Measurements from ENCODE around the gene GRIK3.

The GRIK3 gene

DNA sequence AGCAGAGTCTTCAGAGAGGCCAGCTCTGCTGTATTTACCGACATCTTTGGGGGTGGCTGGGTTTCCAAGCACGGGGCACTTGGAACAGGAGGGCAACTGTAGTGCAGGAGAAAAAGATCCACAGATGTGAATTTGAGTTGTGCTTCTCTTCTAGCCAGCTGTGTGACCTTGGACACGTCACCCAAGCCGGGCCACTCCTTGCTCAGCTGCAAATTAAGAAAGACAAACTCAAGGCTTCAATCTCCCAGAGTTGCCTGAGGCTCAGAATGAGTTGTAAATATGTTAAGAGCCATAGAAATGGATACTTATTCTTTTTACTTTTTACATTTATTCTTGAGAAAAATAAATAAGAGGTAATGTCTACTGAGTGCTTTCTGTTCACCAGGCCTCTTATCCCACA, 24.3 kb downstream of the GRIK3 start:
- ChIA-PET CTCF (no interaction called here), POLR2A (no interaction called here)
- no peak for TF ChIP-seq OSR2 (tag by site-specific recombination; IDR thresholded peaks at IDR 0.05)
- no peak for TF ChIP-seq ZNF426 (tag by site-specific recombination; IDR thresholded peaks at IDR 0.05)
- TF ChIP-seq ZNF544 (tag by site-specific recombination; IDR thresholded peaks at IDR 0.05): no peak
- TF ChIP-seq ZNF214 (tag by site-specific recombination; IDR thresholded peaks at IDR 0.05; ENCODE audit: borderline replicate concordance): no peak
- Histone ChIP-seq H3K27ac (ENCODE audit: extremely low read depth, low read depth, low read length) (no peak overlapping the region), H3K4me1 (ENCODE audit: control insufficient read depth, insufficient read depth, low read length) (no peaks in the 10 kb centered on the region), H3K36me3 (ENCODE audit: control insufficient read depth in 2 of 2, insufficient read depth in 1 of 2, low read length in 2 of 2) (no peaks in the 10 kb centered on the region), H3K9me3 (ENCODE audit: control insufficient read depth, insufficient read depth, low read depth, low read length) (no peaks in the 10 kb centered on the region), H3K4me3 (ENCODE audit: low read depth, low read length) (no peak overlapping the region)

DNA sequence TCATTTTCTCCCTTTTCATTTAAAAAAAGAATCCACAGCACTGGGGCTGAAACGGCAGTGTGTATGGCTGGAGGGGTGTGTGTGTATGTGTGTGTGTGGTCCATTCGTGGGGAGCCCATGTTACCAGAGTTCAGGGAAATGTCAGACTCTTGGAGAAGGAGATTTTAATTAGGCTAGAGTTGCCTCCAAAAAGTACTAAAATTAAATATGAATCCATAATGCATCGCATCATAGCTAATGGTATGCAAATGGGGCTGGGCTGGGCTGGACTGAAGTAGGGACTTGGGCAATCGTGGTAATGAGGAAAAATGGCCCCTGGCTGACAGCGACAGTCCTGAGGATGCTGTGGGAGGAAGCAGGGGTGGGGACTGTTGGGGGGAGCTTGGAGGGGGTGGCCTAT, 24.8 kb downstream of the GRIK3 start:
- ChIA-PET POLR2A (no interaction called here), CTCF (interaction anchor here (0.5 to 0.7 kb wide), 2 partner anchors 95 to 433 kb away, joined by 3 read pairs; no protein-coding TSS in a partner anchor)
- no peak overlapping the region for H3K27ac ChIP-seq (ENCODE audit: extremely low read depth, low read depth, low read length)

DNA sequence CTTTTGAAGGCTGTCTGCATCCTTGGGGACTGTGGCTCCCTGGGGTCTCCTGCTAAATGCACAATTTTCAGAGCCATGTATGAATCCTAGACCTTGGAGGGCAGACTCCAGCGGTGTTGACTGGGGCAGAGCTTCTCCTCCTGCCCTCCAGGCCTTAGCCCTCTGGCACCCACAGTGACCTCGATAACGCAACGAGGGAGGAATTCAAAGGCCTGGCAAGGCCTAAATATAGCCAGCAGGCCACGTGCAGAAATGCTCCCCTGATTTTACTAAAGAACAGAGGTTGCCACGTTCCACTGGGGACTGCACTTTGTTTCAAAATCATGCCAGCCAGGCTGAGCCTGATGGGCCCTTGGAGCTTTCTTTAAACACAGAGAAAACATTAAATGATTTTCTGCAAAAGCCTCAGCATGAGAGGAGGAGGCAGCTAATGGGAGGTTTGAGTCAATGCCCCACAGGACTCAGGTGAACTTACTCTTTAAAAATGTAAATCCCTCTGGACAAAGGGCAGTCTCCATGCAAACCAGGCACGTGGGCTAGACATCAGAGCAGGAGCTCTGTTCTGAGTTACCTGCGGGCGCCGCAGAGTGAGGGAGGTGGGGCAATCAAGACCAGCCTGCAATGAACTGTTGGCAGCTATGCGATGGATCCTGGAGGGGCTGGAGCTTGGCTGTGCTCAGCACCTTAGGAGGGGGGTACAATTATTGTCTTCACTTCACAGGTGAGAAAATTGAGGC, 28.0 kb downstream of the GRIK3 start:
- Histone ChIP-seq H3K27ac (ENCODE audit: extremely low read depth, low read depth, low read length) (no peak overlapping the region), H3K36me3 (ENCODE audit: control insufficient read depth in 2 of 2, insufficient read depth in 1 of 2, low read length in 2 of 2) (no peaks in the 10 kb centered on the region), H3K4me3 (ENCODE audit: low read depth, low read length) (no peak overlapping the region), H3K4me1 (ENCODE audit: control insufficient read depth, insufficient read depth, low read length) (no peaks in the 10 kb centered on the region), H3K9me3 (ENCODE audit: control insufficient read depth, insufficient read depth, low read depth, low read length) (no peaks in the 10 kb centered on the region)
- ChIA-PET POLR2A (no interaction called here), CTCF (no interaction called here)
- TF ChIP-seq ZNF248 (tag by site-specific recombination; IDR thresholded peaks at IDR 0.05) (no peak), SP2 (tag by site-specific recombination; IDR thresholded peaks at IDR 0.05) (no peak), ZFHX2 (tag by site-specific recombination; conservative IDR thresholded peaks at IDR 0.05) (no peak), BCL11A (tag by site-specific recombination; IDR thresholded peaks at IDR 0.05; ENCODE audit: low read depth) (no peak), ZNF48 (tag by site-specific recombination; IDR thresholded peaks at IDR 0.05) (no peak), ZFP37 (tag by site-specific recombination; IDR thresholded peaks at IDR 0.05) (no peak), ZNF239 (tag by site-specific recombination; IDR thresholded peaks at IDR 0.05) (no peak), ZNF571 (tag by site-specific recombination; IDR thresholded peaks at IDR 0.05) (no peak), ZNF677 (tag by site-specific recombination; IDR thresholded peaks at IDR 0.05) (no peak), ZNF146 (tag by site-specific recombination; IDR thresholded peaks at IDR 0.05) (no peak), ZNF510 (tag by site-specific recombination; IDR thresholded peaks at IDR 0.05; ENCODE audit: insufficient replicate concordance) (no peak), ZNF707 (tag by site-specific recombination; IDR thresholded peaks at IDR 0.05) (no peak), TCF7L2 (IDR thresholded peaks at IDR 0.05; ENCODE audit: borderline replicate concordance, low read depth, low read length) (no peak), KLF7 (tag by site-specific recombination; IDR thresholded peaks at IDR 0.05; ENCODE audit: borderline replicate concordance) (no peak), KLF10 (tag by site-specific recombination; IDR thresholded peaks at IDR 0.05) (no peak), OSR2 (tag by site-specific recombination; IDR thresholded peaks at IDR 0.05) (no peak)
- TF ChIP-seq, protein P1, sequence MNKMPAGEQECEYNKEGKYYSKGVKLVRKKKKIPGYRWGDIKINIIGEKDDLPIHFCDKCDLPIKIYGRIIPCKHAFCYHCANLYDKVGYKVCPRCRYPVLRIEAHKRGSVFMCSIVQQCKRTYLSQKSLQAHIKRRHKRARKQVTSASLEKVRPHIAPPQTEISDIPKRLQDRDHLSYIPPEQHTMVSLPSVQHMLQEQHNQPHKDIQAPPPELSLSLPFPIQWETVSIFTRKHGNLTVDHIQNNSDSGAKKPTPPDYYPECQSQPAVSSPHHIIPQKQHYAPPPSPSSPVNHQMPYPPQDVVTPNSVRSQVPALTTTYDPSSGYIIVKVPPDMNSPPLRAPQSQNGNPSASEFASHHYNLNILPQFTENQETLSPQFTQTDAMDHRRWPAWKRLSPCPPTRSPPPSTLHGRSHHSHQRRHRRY (tag by site-specific recombination; IDR thresholded peaks at IDR 0.05): no peak
- TF ChIP-seq, protein P2, sequence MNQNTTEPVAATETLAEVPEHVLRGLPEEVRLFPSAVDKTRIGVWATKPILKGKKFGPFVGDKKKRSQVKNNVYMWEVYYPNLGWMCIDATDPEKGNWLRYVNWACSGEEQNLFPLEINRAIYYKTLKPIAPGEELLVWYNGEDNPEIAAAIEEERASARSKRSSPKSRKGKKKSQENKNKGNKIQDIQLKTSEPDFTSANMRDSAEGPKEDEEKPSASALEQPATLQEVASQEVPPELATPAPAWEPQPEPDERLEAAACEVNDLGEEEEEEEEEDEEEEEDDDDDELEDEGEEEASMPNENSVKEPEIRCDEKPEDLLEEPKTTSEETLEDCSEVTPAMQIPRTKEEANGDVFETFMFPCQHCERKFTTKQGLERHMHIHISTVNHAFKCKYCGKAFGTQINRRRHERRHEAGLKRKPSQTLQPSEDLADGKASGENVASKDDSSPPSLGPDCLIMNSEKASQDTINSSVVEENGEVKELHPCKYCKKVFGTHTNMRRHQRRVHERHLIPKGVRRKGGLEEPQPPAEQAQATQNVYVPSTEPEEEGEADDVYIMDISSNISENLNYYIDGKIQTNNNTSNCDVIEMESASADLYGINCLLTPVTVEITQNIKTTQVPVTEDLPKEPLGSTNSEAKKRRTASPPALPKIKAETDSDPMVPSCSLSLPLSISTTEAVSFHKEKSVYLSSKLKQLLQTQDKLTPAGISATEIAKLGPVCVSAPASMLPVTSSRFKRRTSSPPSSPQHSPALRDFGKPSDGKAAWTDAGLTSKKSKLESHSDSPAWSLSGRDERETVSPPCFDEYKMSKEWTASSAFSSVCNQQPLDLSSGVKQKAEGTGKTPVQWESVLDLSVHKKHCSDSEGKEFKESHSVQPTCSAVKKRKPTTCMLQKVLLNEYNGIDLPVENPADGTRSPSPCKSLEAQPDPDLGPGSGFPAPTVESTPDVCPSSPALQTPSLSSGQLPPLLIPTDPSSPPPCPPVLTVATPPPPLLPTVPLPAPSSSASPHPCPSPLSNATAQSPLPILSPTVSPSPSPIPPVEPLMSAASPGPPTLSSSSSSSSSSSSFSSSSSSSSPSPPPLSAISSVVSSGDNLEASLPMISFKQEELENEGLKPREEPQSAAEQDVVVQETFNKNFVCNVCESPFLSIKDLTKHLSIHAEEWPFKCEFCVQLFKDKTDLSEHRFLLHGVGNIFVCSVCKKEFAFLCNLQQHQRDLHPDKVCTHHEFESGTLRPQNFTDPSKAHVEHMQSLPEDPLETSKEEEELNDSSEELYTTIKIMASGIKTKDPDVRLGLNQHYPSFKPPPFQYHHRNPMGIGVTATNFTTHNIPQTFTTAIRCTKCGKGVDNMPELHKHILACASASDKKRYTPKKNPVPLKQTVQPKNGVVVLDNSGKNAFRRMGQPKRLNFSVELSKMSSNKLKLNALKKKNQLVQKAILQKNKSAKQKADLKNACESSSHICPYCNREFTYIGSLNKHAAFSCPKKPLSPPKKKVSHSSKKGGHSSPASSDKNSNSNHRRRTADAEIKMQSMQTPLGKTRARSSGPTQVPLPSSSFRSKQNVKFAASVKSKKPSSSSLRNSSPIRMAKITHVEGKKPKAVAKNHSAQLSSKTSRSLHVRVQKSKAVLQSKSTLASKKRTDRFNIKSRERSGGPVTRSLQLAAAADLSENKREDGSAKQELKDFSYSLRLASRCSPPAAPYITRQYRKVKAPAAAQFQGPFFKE (tag by site-specific recombination; IDR thresholded peaks at IDR 0.05; ENCODE audit: borderline replicate concordance): no peak

More for the DNA sequence above, 24.8 kb downstream of the GRIK3 start:
- H3K4me1 ChIP-seq (ENCODE audit: control insufficient read depth, insufficient read depth, low read length): no peaks in the 10 kb centered on the region
- no peak overlapping the region for H3K4me3 ChIP-seq (ENCODE audit: low read depth, low read length)
- no peaks in the 10 kb centered on the region for H3K36me3 ChIP-seq (ENCODE audit: control insufficient read depth in 2 of 2, insufficient read depth in 1 of 2, low read length in 2 of 2)
- TF ChIP-seq ZNF629 (tag by site-specific recombination; IDR thresholded peaks at IDR 0.05) (no peak), ZNF664 (tag by site-specific recombination; IDR thresholded peaks at IDR 0.05) (no peak), ZNF76 (tag by site-specific recombination; IDR thresholded peaks at IDR 0.05; ENCODE audit: borderline replicate concordance, low read depth) (no peak)
- no peaks in the 10 kb centered on the region for H3K9me3 ChIP-seq (ENCODE audit: control insufficient read depth, insufficient read depth, low read depth, low read length)
